Suprapubic skin (tissue), 4 donors: ENCODE data around the gene LPXN. TPM values are rescaled to one million over a fixed set of nuclear protein-coding genes. Genes with fewer than 3 reads are reported as not detected.

ENCODE experiments used
- DNase-seq, 2 donors: peaks; one replicate each; pipeline ENCODE4 v3.0.0-alpha.2; 2019; ENCODE audit warnings: low spot score in 2 of 2
- H3K27ac ChIP-seq: fragments of 200-600 bp; sonication (generic); one replicate; pipeline ENCODE4 v1.5.1; 2019
- H3K27me3 ChIP-seq: fragments of 200-600 bp; sonication (generic); one replicate; pipeline ENCODE4 v1.5.1; 2019
- H3K36me3 ChIP-seq: fragments of 200-600 bp; sonication (generic); one replicate; pipeline ENCODE4 v1.5.1; 2019
- H3K4me1 ChIP-seq: fragments of 200-600 bp; sonication (generic); one replicate; pipeline ENCODE4 v1.5.1; 2019
- H3K4me3 ChIP-seq: fragments of 200-600 bp; sonication (generic); one replicate; pipeline ENCODE4 v1.5.1; 2019; ENCODE audit warnings: mild to moderate bottlenecking
- H3K9me3 ChIP-seq: fragments of 200-600 bp; sonication (generic); one replicate; pipeline ENCODE4 v1.5.1; 2019
- EP300 ChIP-seq: sonication (generic); formaldehyde crosslinking; IDR thresholded peaks from one replicate; pipeline ENCODE4 v1.6.1; 2017; ENCODE audit warnings: antibody characterized with exemption
- POLR2A ChIP-seq, 2 donors: fragments of 450-650 bp; IDR thresholded peaks; one replicate each; pipeline ENCODE4 v1.6.1; 2017; ENCODE audit warnings: antibody characterized with exemption in 2 of 2, mild to moderate bottlenecking in 2 of 2, moderate library complexity in 2 of 2
- POLR2AphosphoS5 ChIP-seq, 3 donors: sonication (generic); formaldehyde crosslinking; IDR thresholded peaks; one replicate each; pipeline ENCODE4 v1.6.1; 2017; ENCODE audit warnings: antibody characterized with exemption in 3 of 3
- WGBS: methylation state at CpG from one replicate; pipeline ENCODE4 v1.1.5; 2018; 5-methylcytosine and 5-hydroxymethylcytosine counted together
- total RNA-seq, 4 donors: library from RNA; depleted of rRNA; stranded (reverse); fragments of >200 nt; gene quantifications; one replicate each; pipeline ENCODE4 v1.1.0, GENCODE V29; 2016
- TF ChIP-seq, protein P1 (sequence below), 2 donors: fragments of 200-600 bp in 1 of 2; fragments of 450-650 bp in 1 of 2; sonication (generic) in 1 of 2; IDR thresholded peaks; one replicate each; pipeline ENCODE4 v1.5.1; 2016 to 2019; ENCODE audit warnings: antibody characterized with exemption in 2 of 2, mild to moderate bottlenecking in 1 of 2, moderate library complexity in 1 of 2

LPXN gene
- total RNA-seq, 4 donors from 2014 or later: 2.9 to 5.5 (median 4.0) TPM

DNA sequence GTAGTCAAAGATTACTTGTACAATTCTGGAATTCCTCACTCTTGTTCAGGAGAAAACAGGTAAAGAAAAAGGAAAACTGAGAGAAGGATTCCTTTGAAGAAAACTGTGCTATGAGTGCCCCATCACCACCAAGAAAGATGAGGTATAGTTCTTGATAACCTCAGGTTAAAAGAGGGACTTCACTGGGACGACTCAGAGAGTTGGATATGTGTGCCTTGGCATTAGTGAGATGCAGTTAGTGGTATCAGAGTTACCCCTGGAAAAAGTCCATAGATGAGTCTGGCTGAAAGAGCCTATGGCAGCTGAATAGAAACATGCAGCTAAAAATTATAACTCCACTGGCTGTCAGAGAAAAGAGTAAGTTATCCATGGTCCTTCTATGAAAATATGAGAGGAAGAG lies 28.8 kb downstream of the LPXN start:
- H3K27ac ChIP-seq: no peak overlapping the region
- 88% methylated on average over 1 of the region's 1 CpG for WGBS
- no peak overlapping the region for H3K4me3 ChIP-seq
- no peak for DNase-seq
- H3K4me1 ChIP-seq: no peaks in the 10 kb centered on the region
- peaks cover 65% of the 10 kb centered on the region for H3K36me3 ChIP-seq
- TF ChIP-seq EP300: no peak
- TF ChIP-seq POLR2A (IDR thresholded peaks at IDR 0.05): no peak
- TF ChIP-seq POLR2AphosphoS5 (IDR thresholded peaks at IDR 0.05): no peak
- TF ChIP-seq, protein P1, sequence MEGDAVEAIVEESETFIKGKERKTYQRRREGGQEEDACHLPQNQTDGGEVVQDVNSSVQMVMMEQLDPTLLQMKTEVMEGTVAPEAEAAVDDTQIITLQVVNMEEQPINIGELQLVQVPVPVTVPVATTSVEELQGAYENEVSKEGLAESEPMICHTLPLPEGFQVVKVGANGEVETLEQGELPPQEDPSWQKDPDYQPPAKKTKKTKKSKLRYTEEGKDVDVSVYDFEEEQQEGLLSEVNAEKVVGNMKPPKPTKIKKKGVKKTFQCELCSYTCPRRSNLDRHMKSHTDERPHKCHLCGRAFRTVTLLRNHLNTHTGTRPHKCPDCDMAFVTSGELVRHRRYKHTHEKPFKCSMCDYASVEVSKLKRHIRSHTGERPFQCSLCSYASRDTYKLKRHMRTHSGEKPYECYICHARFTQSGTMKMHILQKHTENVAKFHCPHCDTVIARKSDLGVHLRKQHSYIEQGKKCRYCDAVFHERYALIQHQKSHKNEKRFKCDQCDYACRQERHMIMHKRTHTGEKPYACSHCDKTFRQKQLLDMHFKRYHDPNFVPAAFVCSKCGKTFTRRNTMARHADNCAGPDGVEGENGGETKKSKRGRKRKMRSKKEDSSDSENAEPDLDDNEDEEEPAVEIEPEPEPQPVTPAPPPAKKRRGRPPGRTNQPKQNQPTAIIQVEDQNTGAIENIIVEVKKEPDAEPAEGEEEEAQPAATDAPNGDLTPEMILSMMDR (IDR thresholded peaks at IDR 0.05): no peak
- no peaks in the 10 kb centered on the region for H3K27me3 ChIP-seq
- no peaks in the 10 kb centered on the region for H3K9me3 ChIP-seq

DNA sequence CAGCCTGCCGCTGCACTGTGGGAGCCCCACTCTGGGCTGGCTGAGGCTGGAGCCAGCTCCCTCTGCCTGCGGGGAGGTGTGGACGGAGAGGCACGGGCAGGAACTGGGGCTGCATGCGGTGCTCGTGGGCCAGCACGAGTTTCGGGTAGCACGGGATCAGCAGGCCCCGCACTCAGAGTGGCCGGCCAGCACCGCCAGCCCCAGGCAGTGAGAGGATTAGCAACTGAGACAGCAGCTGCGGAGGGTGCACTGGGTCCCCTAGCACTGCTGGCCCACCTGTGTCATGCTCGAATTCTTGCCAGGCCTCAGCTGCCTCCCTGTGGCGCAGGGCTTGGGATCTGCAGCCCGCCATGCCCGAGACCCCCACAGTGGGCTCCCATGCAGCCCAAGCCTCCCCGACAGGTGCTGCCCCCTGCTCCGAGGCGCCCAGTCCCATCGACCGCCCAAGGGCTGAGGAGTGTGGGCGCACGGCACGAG lies 43.8 kb downstream of the LPXN start:
- no peaks in the 10 kb centered on the region for H3K27me3 ChIP-seq
- no peak overlapping the region for H3K4me3 ChIP-seq
- DNase-seq: no peak
- WGBS: 100% methylated on average over 2 of the region's 25 CpGs
- H3K36me3 ChIP-seq: peaks cover 40% of the 10 kb centered on the region
- H3K9me3 ChIP-seq: no peaks in the 10 kb centered on the region
- no peak overlapping the region for H3K27ac ChIP-seq
- H3K4me1 ChIP-seq: no peaks in the 10 kb centered on the region
- no peak for TF ChIP-seq EP300
- TF ChIP-seq POLR2A (IDR thresholded peaks at IDR 0.05): no peak
- no peak for TF ChIP-seq POLR2AphosphoS5 (IDR thresholded peaks at IDR 0.05)
- TF ChIP-seq, protein P1 (IDR thresholded peaks at IDR 0.05): no peak

DNA sequence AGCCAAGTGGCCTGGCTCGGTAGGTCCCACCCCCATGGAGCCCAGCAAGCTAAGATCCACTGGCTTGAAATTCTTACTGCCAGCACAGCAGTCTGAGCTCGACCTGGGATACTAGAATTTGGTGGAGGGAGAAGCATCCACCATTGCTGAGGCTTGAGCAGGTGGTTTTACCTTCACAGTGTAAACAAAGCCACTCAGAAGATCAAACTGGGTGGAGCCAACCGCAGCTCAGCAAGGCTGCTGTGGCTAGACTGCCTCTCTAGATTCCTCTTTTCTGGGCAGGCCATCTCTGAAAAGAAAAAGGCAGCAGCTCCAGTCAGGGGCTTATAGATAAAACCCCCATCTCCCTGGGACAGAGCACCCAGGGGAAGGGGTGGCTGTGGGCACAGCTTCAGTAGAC lies 45.4 kb downstream of the LPXN start:
- no peaks in the 10 kb centered on the region for H3K9me3 ChIP-seq
- H3K36me3 ChIP-seq: peaks cover 40% of the 10 kb centered on the region
- H3K27me3 ChIP-seq: no peaks in the 10 kb centered on the region
- H3K4me3 ChIP-seq: no peak overlapping the region
- no peak for DNase-seq
- H3K27ac ChIP-seq: no peak overlapping the region
- no peaks in the 10 kb centered on the region for H3K4me1 ChIP-seq
- TF ChIP-seq POLR2AphosphoS5 (IDR thresholded peaks at IDR 0.05): no peak
- TF ChIP-seq, protein P1 (IDR thresholded peaks at IDR 0.05): no peak
- TF ChIP-seq POLR2A (IDR thresholded peaks at IDR 0.05): no peak
- TF ChIP-seq EP300: no peak
- WGBS: 100% methylated on average over 2 of the region's 3 CpGs

DNA sequence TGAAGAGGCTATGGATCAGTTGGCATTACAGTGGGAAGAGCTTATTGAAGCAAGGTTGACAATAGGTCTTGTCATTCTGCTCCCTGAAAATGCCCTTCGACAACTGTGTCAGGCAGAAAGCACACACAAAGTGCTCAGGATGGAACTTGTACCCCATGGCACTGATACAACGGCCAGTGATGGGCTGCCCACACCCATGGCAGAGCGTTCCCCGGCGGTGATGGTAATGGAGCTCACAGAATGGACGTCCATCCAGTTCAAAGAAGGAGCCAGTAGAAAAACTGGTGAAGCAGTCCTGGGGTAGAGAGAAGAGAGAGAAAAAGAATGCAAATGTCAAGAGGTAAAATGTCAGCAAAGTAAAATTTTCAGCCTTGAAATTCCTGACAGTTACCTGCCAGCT lies 48.2 kb downstream of the LPXN start:
- Histone ChIP-seq H3K9me3 (no peaks in the 10 kb centered on the region), H3K36me3 (peaks cover 29% of the 10 kb centered on the region), H3K27ac (no peak overlapping the region), H3K27me3 (no peaks in the 10 kb centered on the region), H3K4me1 (peaks cover 9% of the 10 kb centered on the region), H3K4me3 (no peak overlapping the region)
- no peak for DNase-seq
- TF ChIP-seq, protein P1 (IDR thresholded peaks at IDR 0.05): no peak
- TF ChIP-seq EP300: no peak
- TF ChIP-seq POLR2AphosphoS5 (IDR thresholded peaks at IDR 0.05): no peak
- no peak for TF ChIP-seq POLR2A (IDR thresholded peaks at IDR 0.05)
- 94% methylated on average over 6 of the region's 6 CpGs for WGBS

DNA sequence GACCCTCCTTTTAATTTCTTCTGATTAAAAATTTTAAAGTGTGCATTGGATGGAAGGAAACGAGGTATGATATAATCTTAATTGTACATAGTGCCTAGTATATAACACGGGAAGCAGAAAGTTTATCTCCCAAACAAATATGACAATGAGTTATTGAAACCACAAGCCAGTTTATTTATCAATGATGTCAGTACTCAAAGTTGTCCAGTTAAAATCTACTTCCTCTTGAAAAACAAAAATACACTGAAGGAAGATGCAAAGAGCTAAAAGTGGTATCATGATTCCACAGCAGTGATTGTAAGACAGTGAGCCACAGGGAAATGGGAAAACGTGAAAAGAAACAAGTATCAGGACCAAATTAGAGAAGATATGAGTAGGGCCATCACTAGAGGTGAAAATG lies 48.9 kb downstream of the LPXN start:
- Histone ChIP-seq H3K9me3 (no peaks in the 10 kb centered on the region), H3K4me1 (peaks cover 9% of the 10 kb centered on the region), H3K27ac (no peak overlapping the region), H3K27me3 (no peaks in the 10 kb centered on the region), H3K4me3 (no peak overlapping the region), H3K36me3 (peaks cover 22% of the 10 kb centered on the region)
- 73% methylated on average over 3 of the region's 3 CpGs for WGBS
- TF ChIP-seq EP300: no peak
- TF ChIP-seq POLR2AphosphoS5 (IDR thresholded peaks at IDR 0.05): no peak
- TF ChIP-seq, protein P1 (IDR thresholded peaks at IDR 0.05): no peak
- TF ChIP-seq POLR2A (IDR thresholded peaks at IDR 0.05): no peak
- DNase-seq: no peak
